Hepatocyte (in vitro differentiated cells): Measurements from ENCODE around the gene MPI.

Source experiments
- CTCF ChIP-seq: fragments of 200-600 bp; sonication (generic); IDR thresholded peaks from 2 replicates; pipeline ENCODE4 v1.5.1; 2016; ENCODE audit warnings: antibody characterized with exemption, mild to moderate bottlenecking; ENCODE audit not compliant: poor library complexity
- EZH2 ChIP-seq: fragments of 200-600 bp; sonication (generic); IDR thresholded peaks from 2 replicates; pipeline ENCODE4 v1.6.1; 2016; ENCODE audit warnings: antibody characterized with exemption, mild to moderate bottlenecking, borderline replicate concordance

- no peak for TF ChIP-seq CTCF
- TF ChIP-seq EZH2, result no peak
Measured at GRCh38 chr15:74890665-74890960, 771 bp downstream of the MPI start.
